Measurements from ENCODE around the gene LBR. TPM values are rescaled to one million over a fixed set of nuclear protein-coding genes. Genes with fewer than 3 reads are reported as not detected.
"Not testable (repeated sequence)": the region's sequence is repeated elsewhere in the genome, so short reads cannot be mapped to it uniquely, and the experiment has no call there.

Gene LBR
- total RNA-seq, 1 experiment from 2014 or later, result 60.9 TPM

DNA sequence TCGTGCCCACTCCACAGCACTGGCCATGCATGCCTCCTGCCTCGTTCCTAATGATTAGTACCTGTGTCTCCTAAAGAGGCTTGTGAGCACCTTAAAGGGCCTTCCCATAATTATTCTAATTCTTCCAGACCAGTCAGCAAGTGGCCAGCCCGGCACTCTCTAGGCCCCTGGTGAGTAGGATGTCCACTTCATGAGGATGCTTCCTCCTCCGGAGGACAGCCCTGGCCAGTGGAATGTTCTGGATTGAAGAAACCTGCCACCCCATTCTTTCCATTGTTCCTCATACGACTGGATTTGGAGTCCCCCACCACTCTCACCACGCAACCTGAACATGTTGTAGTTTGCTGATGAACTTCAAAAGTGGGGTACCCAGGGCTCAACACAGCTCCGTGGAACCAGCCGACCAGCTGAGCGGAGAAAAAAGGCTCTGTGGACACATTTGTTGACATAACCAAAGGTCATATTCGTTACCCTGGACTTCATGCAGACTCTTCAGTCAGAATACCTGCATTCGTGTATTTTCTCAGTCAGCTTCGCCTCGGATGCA, 46.7 kb upstream of the LBR start:
- peak overlapping the region in 1 of 3 experiments; percentile 32; a peak in 1 of 7 replicates for H3K27ac Mint-ChIP-seq
- no peaks in the 10 kb centered on the region for H3K27me3 ChIP-seq (ENCODE audit: insufficient read depth, low read length)
- H3K79me2 ChIP-seq (ENCODE audit: insufficient read depth, low read length), result no peaks in the 10 kb centered on the region
- no peak overlapping the region for H2BK120ac ChIP-seq (ENCODE audit: low read depth, low read length, poor library complexity, severe bottlenecking)
- peaks cover 22% of the 10 kb centered on the region for H3K27me3 Mint-ChIP-seq (ENCODE audit: low read depth)
- no peak overlapping the region for H4K91ac ChIP-seq (ENCODE audit: insufficient read length, low read depth, low read length)
- H2BK20ac ChIP-seq (ENCODE audit: low read depth, low read length, poor library complexity, severe bottlenecking), result no peak overlapping the region
- no CpG with 5 or more reads among the region's 13 CpGs for WGBS (ENCODE audit: extremely low coverage, insufficient read length, low lambda C conversion rate)
- H2AFZ ChIP-seq (ENCODE audit: low read length), result no peak overlapping the region
- H2BK12ac ChIP-seq (ENCODE audit: insufficient read length, low read depth, low read length), result no peak overlapping the region
- no peak for DNase-seq
- no peaks in the 10 kb centered on the region for H3K4me1 ChIP-seq (ENCODE audit: insufficient read depth, low read length)
- no peak overlapping the region for H3K23ac ChIP-seq (ENCODE audit: insufficient read length, low read depth, low read length)
- H3K36me3 Mint-ChIP-seq (ENCODE audit: insufficient read depth in 1 of 3, low read depth in 3 of 3), result no peaks in the 10 kb centered on the region
- H3K9me3 Mint-ChIP-seq, result no peaks in the 10 kb centered on the region; a peak in 1 of 5 replicates
- H2BK5ac ChIP-seq (ENCODE audit: insufficient read length, low read length), result no peak overlapping the region
- no peak overlapping the region for H3K9ac ChIP-seq (ENCODE audit: extremely low read depth, insufficient read length, low read length)
- H2BK15ac ChIP-seq (ENCODE audit: low read depth, low read length), result no peak overlapping the region
- H3K23me2 ChIP-seq (ENCODE audit: insufficient read length, low read depth, low read length, poor library complexity, severe bottlenecking), result no peaks in the 10 kb centered on the region
- H3K4me2 ChIP-seq (ENCODE audit: insufficient read depth, insufficient read length, low read length), result no peak overlapping the region
- H3K4me1 Mint-ChIP-seq, result peaks cover 9 to 14% of the 10 kb centered on the region in 2 experiments
- no peak overlapping the region for H3T11ph ChIP-seq (ENCODE audit: low read length)
- H3K4me3 Mint-ChIP-seq, result no peak overlapping the region
- no peaks in the 10 kb centered on the region for H3K9me3 ChIP-seq (ENCODE audit: control insufficient read depth, low read depth, low read length)
- H4K5ac ChIP-seq (ENCODE audit: insufficient read length, low read depth, low read length), result no peak overlapping the region
- H3K79me1 ChIP-seq (ENCODE audit: insufficient read depth, low read depth, low read length, poor library complexity, severe bottlenecking), result no peaks in the 10 kb centered on the region
- H3K18ac ChIP-seq (ENCODE audit: insufficient read length, low read depth, low read length), result no peak overlapping the region
- H4K20me1 ChIP-seq (ENCODE audit: control insufficient read depth, insufficient read depth, insufficient read length), result no peaks in the 10 kb centered on the region
- no peak overlapping the region for H3K14ac ChIP-seq (ENCODE audit: insufficient read depth, low read length)
- H3K56ac ChIP-seq (ENCODE audit: insufficient read length, low read depth, low read length), result no peak overlapping the region
- H3K4ac ChIP-seq (ENCODE audit: low read depth, low read length), result no peak overlapping the region
- TF ChIP-seq, protein P1, sequence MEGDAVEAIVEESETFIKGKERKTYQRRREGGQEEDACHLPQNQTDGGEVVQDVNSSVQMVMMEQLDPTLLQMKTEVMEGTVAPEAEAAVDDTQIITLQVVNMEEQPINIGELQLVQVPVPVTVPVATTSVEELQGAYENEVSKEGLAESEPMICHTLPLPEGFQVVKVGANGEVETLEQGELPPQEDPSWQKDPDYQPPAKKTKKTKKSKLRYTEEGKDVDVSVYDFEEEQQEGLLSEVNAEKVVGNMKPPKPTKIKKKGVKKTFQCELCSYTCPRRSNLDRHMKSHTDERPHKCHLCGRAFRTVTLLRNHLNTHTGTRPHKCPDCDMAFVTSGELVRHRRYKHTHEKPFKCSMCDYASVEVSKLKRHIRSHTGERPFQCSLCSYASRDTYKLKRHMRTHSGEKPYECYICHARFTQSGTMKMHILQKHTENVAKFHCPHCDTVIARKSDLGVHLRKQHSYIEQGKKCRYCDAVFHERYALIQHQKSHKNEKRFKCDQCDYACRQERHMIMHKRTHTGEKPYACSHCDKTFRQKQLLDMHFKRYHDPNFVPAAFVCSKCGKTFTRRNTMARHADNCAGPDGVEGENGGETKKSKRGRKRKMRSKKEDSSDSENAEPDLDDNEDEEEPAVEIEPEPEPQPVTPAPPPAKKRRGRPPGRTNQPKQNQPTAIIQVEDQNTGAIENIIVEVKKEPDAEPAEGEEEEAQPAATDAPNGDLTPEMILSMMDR (conservative IDR thresholded peaks at IDR 0.05), result no peak
- H4K8ac ChIP-seq (replicated peaks; ENCODE audit: insufficient read length, low read depth, low read length), result no peak overlapping the region
- H2AK5ac ChIP-seq (ENCODE audit: insufficient read length, low read length), result no peak overlapping the region
- H3K27ac ChIP-seq (ENCODE audit: insufficient read length, low read depth, low read length), result no peak overlapping the region

DNA sequence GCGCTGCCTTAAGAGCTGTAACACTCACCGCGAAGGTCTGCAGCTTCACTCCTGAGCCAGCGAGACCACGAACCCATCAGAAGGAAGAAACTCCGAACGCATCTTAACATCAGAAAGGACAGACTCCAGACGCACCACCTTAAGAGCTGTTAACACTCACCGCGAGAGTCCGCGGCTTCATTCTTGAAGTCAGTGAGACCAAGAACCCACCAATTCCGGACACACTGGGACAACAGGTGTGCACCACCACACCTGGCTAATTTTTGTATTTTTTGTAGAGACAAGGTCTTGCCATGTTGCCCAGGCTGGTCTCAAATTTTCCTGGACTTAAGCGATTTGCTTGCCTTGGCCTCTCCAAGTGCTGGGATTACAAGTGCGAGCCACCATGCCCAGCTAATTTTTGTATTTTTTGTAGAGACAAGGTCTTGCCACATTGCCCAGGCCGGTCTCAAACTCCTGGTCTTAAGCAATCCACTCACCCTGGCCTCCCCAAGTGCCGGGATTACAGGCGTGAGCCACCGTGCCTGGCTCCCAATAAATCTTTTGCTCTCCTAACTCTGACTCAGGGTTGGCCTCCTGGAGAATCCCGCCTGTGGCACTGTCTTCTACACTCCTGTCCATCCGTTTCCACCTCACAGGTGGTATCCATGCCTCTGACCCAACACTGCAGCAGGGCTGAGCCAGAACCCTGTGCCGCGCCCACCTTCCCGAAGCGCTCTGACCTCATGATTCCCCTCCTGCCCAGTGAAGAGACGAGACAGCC, 46.0 kb upstream of the LBR start:
- H2BK20ac ChIP-seq (ENCODE audit: low read depth, low read length, poor library complexity, severe bottlenecking); H3K79me2 ChIP-seq (ENCODE audit: insufficient read depth, low read length); H3K14ac ChIP-seq (ENCODE audit: insufficient read depth, low read length): not testable (repeated sequence)

More for the DNA sequence above, 46.0 kb upstream of the LBR start:
- not testable (repeated sequence) for H3K23ac ChIP-seq (ENCODE audit: insufficient read length, low read depth, low read length); H3K79me1 ChIP-seq (ENCODE audit: insufficient read depth, low read depth, low read length, poor library complexity, severe bottlenecking); H3K9ac ChIP-seq (ENCODE audit: extremely low read depth, insufficient read length, low read length); H3K4me2 ChIP-seq (ENCODE audit: insufficient read depth, insufficient read length, low read length); H3K36me3 Mint-ChIP-seq (ENCODE audit: insufficient read depth in 1 of 3, low read depth in 3 of 3); H3K56ac ChIP-seq (ENCODE audit: insufficient read length, low read depth, low read length); H3K27me3 ChIP-seq (ENCODE audit: insufficient read depth, low read length); H4K91ac ChIP-seq (ENCODE audit: insufficient read length, low read depth, low read length); H3K9me3 Mint-ChIP-seq; H2BK12ac ChIP-seq (ENCODE audit: insufficient read length, low read depth, low read length); H4K8ac ChIP-seq (replicated peaks; ENCODE audit: insufficient read length, low read depth, low read length); H3K27ac ChIP-seq (ENCODE audit: insufficient read length, low read depth, low read length); H3K4ac ChIP-seq (ENCODE audit: low read depth, low read length); H2BK15ac ChIP-seq (ENCODE audit: low read depth, low read length); H3T11ph ChIP-seq (ENCODE audit: low read length); H3K4me3 Mint-ChIP-seq; H3K23me2 ChIP-seq (ENCODE audit: insufficient read length, low read depth, low read length, poor library complexity, severe bottlenecking); H2BK120ac ChIP-seq (ENCODE audit: low read depth, low read length, poor library complexity, severe bottlenecking); H2BK5ac ChIP-seq (ENCODE audit: insufficient read length, low read length); H3K18ac ChIP-seq (ENCODE audit: insufficient read length, low read depth, low read length); H4K5ac ChIP-seq (ENCODE audit: insufficient read length, low read depth, low read length); H4K20me1 ChIP-seq (ENCODE audit: control insufficient read depth, insufficient read depth, insufficient read length); H3K27ac Mint-ChIP-seq; H2AFZ ChIP-seq (ENCODE audit: low read length); H3K9me3 ChIP-seq (ENCODE audit: control insufficient read depth, low read depth, low read length); H3K4me1 ChIP-seq (ENCODE audit: insufficient read depth, low read length); H2AK5ac ChIP-seq (ENCODE audit: insufficient read length, low read length)
- H3K4me1 Mint-ChIP-seq, result peaks cover 9 to 14% of the 10 kb centered on the region in 2 experiments
- WGBS (ENCODE audit: extremely low coverage, insufficient read length, low lambda C conversion rate), result no CpG with 5 or more reads among the region's 26 CpGs
- peaks cover 22% of the 10 kb centered on the region for H3K27me3 Mint-ChIP-seq (ENCODE audit: low read depth)
- DNase-seq, result peak; percentile 20
